Upper lobe of right lung (tissue), 1 donor: ENCODE results near the gene ERC1. TPM values are rescaled to one million over a fixed set of nuclear protein-coding genes. Genes with fewer than 3 reads are reported as not detected.
"Not testable (repeated sequence)": the region's sequence is repeated elsewhere in the genome, so short reads cannot be mapped to it uniquely, and the experiment has no call there.

Source experiments
- ATAC-seq: fragments of 200-7000 bp; cut with Tn5 transposase; one replicate; pipeline ENCODE4 v1.9.1; 2020; ENCODE audit warnings: mild to moderate bottlenecking, moderate library complexity
- DNase-seq: peaks from one replicate; pipeline ENCODE4 v3.0.0-alpha.2; 2020
- H3K27ac ChIP-seq: fragments of 200-600 bp; one replicate; pipeline ENCODE4 v1.8.0; 2022
- H3K27me3 ChIP-seq: fragments of 200-600 bp; one replicate; pipeline ENCODE4 v1.8.0; 2022; ENCODE audit warnings: mild to moderate bottlenecking
- H3K36me3 ChIP-seq: fragments of 200-600 bp; one replicate; pipeline ENCODE4 v1.8.0; 2022
- H3K4me1 ChIP-seq: fragments of 200-600 bp; one replicate; pipeline ENCODE4 v1.8.0; 2022
- H3K4me3 ChIP-seq: fragments of 200-600 bp; one replicate; pipeline ENCODE4 v1.8.0; 2022; ENCODE audit warnings: mild to moderate bottlenecking
- H3K9me3 ChIP-seq: fragments of 200-600 bp; one replicate; pipeline ENCODE4 v1.8.0; 2022
- CTCF ChIP-seq: fragments of 200-600 bp; IDR thresholded peaks from one replicate; pipeline ENCODE4 v1.8.0; 2022; ENCODE audit warnings: antibody characterized with exemption
- intact Hi-C: fragments of 100-400 bp; cut with DNase I; formaldehyde crosslinking; loops from one replicate; pipeline ENCODE4 v1.11.0; 2022
- total RNA-seq: library from RNA; stranded (reverse); fragmentation: NEBNext Ultra II Directional; extraction: Animal tissue kit (Norgen Biotek cat#: 25700); gene quantifications from one replicate; pipeline ENCODE4 v1.2.1, GENCODE V29; 2021
- donor health status: DM: no; HTN: yes; CAD: no; lungs with severe emphysema.

The ERC1 gene
- total RNA-seq, 1 donor from 2014 or later: 54.3 TPM

GRCh38 chr12:1328391-1328790, 337.4 kb downstream of the ERC1 start:
- TF ChIP-seq CTCF: no peak
- H3K9me3 ChIP-seq: no peaks in the 10 kb centered on the region
- H3K4me1 ChIP-seq: no peaks in the 10 kb centered on the region
- intact Hi-C loops: no loop called here
- peak; percentile 73 for ATAC-seq
- no peak overlapping the region for H3K4me3 ChIP-seq
- no peak overlapping the region for H3K27ac ChIP-seq
- no peaks in the 10 kb centered on the region for H3K36me3 ChIP-seq
- DNase-seq: no peak
- no peaks in the 10 kb centered on the region for H3K27me3 ChIP-seq

- intact Hi-C loops: no loop called here
- Histone ChIP-seq H3K27me3 (no peaks in the 10 kb centered on the region), H3K27ac (no peak overlapping the region), H3K4me3 (no peak overlapping the region), H3K4me1 (no peaks in the 10 kb centered on the region), H3K36me3 (no peaks in the 10 kb centered on the region), H3K9me3 (no peaks in the 10 kb centered on the region)
- no peak for TF ChIP-seq CTCF
- ATAC-seq (no peak), DNase-seq (no peak)
Observed at GRCh38 chr12:1329784-1330476, 338.9 kb downstream of the ERC1 start.

GRCh38 chr12:1330477-1330827, 339.4 kb downstream of the ERC1 start:
- no peak for ATAC-seq
- H3K9me3 ChIP-seq: no peaks in the 10 kb centered on the region

DNA sequence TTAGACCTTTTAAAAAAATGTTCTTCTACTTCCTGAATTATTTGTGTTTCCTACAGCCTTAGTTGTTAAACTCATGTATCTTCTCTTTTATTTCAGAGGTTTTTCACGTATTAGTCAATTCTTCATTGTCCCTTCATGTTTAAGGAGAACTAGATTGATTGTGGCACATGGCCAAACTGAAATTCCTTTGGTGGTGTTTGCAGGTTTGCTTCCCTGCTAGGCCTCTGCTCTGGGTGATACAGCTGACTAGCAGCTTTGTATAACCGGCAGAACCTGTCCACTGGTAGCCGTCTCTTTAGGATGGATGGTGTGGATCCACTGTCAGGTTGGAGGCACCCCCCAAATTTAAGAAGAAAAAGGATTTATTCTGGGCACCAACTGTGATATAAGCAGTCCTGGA, 341.3 kb downstream of the ERC1 start:
- no peak for DNase-seq
- Histone ChIP-seq H3K36me3 (no peaks in the 10 kb centered on the region), H3K9me3 (no peaks in the 10 kb centered on the region), H3K4me1 (no peaks in the 10 kb centered on the region), H3K27me3 (no peaks in the 10 kb centered on the region), H3K27ac (no peak overlapping the region), H3K4me3 (no peak overlapping the region)
- intact Hi-C loops: no loop called here
- peak; percentile 43 for ATAC-seq
- TF ChIP-seq CTCF: no peak

More at GRCh38 chr12:1330477-1330827, 339.4 kb downstream of the ERC1 start:
- H3K4me3 ChIP-seq: no peak overlapping the region
- intact Hi-C loops: no loop called here
- TF ChIP-seq CTCF: no peak
- H3K27ac ChIP-seq: no peak overlapping the region
- no peaks in the 10 kb centered on the region for H3K36me3 ChIP-seq
- H3K4me1 ChIP-seq: no peaks in the 10 kb centered on the region
- H3K27me3 ChIP-seq: no peaks in the 10 kb centered on the region
- DNase-seq: no peak

GRCh38 chr12:1338483-1339177, 347.6 kb downstream of the ERC1 start:
- no peaks in the 10 kb centered on the region for H3K36me3 ChIP-seq
- TF ChIP-seq CTCF: no peak
- H3K9me3 ChIP-seq: no peaks in the 10 kb centered on the region
- intact Hi-C loops: no loop called here
- ATAC-seq: no peak
- no peak overlapping the region for H3K27ac ChIP-seq
- no peak for DNase-seq
- no peaks in the 10 kb centered on the region for H3K4me1 ChIP-seq
- no peaks in the 10 kb centered on the region for H3K27me3 ChIP-seq
- H3K4me3 ChIP-seq: no peak overlapping the region

DNA sequence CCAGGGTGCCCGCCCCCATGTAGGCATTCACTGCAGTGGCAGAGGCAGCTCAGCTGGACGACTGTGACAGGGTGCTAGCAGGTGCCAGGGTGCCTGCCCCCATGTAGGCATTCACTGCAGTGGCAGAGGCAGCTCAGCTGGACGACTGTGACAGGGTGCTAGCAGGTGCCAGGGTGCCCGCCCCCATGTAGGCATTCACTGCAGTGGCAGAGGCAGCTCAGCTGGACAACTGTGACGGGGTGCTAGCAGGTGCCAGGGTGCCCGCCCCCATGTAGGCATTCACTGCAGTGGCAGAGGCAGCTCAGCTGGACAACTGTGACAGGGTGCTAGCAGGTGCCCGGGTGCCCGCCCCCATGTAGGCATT, 348.1 kb downstream of the ERC1 start:
- H3K27me3 ChIP-seq, H3K4me1 ChIP-seq, H3K9me3 ChIP-seq, intact Hi-C loops, ATAC-seq, DNase-seq, H3K36me3 ChIP-seq, H3K27ac ChIP-seq, H3K4me3 ChIP-seq: not testable (repeated sequence)
